Cardiac septum (tissue), 1 donor: ENCODE measurements around the gene AKAP3. TPM values are rescaled to one million over a fixed set of nuclear protein-coding genes. Genes with fewer than 3 reads are reported as not detected.

Experiments
- total RNA-seq: library from RNA; stranded (reverse); fragmentation: NEBNext Ultra II Directional; extraction: Animal tissue kit (Norgen Biotek cat#: 25700); gene quantifications from one replicate; pipeline ENCODE4 v1.2.1, GENCODE V29; 2021
- donor health status: DM: no; HTN: no; CAD: no.

Gene AKAP3
- total RNA-seq, 1 donor from 2014 or later = 2.6 TPM

Other genes with a start within 250 kb of the AKAP3 start
- gene FGF6, start 203.2 kb downstream of the AKAP3 start, total RNA-seq = not detected
- gene RAD51AP1, start 110.2 kb downstream of the AKAP3 start, total RNA-seq = 1.6 TPM
- 28.6 TPM for gene DYRK4, start 86.8 kb downstream of the AKAP3 start, total RNA-seq
- 268 TPM for gene NDUFA9, start 63 bp upstream of the AKAP3 start, total RNA-seq
- 2.4 TPM for gene GALNT8, start 71.3 kb upstream of the AKAP3 start, total RNA-seq